Measurements from ENCODE around the gene PIGZ.

The PIGZ gene

DNA sequence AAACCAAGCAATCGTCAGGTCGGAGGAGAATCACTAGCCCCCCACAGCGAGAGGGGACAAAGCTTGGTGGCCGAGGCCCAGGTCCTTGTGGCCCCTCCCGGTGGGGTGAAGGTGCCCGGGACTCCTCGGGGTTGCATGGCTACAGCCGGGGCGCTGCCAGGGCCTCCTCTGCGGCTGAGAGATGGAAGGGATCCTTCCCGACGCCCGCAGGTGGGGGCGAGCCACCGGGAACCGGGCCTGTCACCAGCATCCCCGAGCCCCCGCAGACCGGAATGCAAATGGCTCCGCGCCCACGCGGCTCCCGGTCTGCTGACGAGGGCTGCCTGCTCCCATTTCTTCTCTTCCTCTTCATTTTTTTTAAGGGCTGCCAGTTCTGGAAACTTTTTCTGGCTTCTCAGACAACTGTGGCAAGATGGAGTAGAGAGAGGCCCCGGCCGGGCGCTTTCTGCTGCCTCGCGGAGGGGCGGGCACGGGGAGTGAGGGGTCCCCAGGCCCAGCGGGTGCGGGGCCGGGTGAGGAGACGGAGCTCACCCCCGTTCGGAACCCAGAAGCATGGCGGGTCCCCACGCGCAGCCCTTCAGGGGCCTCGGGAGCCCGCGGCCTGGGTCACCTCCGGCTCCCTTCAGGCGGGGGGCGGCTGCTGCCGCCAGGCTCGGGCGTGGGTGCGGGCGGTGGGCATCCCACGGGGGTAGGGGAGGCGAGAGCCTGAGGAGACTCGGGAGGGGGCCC, 33.5 kb upstream of the PIGZ start:
- no peak for DNase-seq

DNA sequence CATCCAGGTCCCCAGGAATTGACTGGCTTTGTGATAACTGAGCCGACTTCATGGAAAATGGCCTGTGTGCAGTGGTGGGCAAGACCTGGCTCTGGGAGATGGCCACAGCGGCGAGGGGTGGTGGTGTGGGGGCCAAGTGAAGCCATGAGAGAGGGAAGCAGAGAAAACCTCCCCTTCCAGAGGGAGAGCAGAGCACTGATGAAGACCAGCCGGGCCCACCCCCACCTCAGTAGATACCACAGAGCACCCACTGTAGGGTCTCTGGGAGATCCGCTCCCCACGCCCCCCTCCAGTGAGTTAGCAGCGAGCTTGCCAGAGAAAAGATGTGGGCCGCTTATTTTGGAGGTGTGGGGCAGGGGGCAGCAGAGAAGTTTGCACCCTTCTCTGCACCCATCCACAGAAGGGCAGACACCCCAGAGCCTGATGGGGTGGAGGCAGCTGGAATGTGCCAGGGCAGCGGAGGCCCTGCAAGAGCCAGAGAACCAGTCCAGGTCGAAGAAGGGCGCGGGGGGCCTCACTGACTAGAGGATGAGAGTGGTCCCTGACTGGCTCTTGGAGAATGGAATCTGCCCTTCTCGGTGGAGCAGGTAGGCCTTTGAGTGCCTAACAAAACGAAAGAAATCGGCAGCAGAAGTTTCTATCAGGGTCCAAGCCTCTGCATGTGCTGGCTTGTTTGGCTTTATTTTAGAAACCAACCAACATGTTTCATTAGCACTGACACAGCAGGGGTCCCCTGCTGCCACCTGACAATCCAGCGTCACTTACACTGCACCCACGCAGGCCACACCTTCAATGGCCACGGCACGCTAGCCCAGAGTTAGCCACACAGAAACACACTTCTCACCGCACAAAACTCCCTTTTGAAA, 32.7 kb upstream of the PIGZ start:
- no peak for DNase-seq

DNA sequence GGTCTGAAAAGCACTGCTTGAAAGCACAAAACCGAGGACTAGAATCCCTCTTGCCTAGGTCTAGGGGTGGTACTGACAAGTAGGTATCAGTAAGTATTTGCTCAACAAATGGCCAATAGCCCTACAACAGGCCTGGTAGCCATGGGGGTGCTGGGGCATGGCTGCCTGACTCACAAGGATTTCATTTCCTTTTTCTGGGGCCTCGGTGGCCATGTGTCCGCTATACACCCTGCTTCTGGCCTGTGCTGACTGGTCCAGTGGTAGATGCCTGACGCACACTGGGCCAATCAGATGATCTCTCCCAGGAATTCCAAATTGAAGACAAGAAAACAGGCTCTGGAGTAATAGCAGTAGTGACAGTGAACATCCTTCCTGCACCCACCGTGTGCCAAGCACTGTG, 31.6 kb upstream of the PIGZ start:
- DNase-seq: no peak

DNA sequence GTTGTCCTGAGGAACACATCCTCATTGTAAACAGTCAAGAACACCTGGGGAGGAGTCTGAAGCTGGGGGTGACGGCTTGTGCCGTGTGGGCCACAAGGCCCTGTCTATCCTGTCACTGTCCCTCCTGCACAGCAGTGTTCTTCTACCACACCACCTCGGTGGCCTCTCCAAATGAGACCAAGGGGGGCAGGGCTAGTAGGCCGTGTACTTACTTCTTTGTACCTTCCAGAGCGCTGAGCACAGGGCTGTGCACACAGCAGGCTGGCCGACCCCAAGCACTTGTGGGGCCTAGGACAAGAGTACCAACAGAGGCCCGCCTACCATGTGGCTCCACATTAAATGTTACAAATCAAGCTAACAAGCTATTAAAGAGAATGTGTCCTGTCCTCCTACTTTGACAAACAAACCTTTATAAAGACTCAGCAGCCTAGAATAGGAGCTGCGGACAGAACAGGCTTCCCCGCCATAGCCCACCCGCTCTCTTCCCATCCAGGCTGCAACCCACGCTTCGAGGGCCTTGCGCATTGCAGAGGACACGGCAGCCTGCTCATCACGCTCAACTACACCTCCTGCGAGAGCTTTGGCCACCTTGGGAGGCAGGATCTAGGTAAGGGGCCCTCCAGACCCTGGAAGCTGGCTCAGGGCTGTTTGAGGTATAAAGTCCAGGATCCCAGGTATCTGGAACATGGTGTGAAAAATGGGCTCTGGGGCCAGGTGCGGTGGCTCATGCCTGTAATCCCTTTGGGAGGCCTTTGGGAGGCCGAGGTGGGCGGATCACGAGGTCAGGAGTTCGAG, 30.5 kb upstream of the PIGZ start:
- DNase-seq: no peak

DNA sequence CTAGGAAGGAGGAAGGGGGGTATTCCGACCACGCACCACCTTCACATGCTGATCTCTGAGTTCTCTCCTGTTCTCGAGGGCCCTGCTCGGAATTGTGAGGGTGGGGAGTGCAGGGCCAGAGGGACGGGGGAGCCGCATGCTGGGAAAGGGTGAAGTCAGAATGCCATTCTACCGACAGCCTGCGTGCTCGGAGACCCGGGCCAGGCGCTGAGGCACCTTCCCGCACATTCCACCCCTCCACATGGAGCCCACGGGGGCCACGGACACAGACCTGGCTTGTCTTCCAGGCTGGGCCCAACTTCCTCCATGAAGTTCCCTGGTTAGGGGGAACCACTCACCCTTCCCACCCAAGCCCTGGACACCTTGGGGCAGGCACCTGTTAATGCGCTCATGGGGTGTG, 28.7 kb upstream of the PIGZ start:
- DNase-seq: no peak

DNA sequence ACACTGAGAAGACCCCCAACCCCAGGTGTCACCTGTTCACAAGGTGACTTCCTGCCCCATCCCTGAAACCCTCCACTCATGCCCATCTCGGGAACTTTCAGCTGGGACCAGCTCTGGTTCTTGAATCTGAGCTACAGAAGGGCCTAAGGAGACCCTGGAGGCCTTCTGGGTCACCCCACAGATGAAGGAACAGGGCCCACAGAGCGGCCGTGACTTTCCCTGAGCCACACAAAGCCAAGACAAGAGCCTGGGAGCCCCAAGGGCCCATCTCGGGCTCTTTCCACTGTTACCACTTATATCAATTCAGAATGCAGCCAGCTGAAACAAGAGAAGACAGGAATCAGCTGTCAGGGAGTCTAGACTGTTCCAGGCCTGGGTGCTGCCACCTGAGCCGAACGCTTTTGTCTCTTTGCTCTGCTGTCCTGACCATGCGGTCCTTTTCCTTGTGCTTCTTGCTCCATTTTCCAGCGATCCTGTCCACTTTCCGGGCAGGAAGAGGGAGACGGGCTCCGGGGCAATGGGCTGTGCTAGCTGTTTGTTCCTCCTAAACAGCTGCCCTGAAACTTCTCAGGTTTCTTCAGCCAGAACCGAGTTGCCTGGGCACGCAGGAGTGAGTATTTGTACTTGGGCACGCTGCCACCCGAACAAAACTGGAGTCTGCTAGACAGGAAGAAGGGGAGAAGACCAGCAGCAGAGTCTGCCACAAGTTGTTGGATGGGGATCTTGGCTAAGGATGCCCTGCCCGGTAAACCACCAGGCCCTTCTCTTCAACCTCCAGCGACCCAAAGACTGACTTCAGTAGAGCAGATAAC, 28.0 kb upstream of the PIGZ start:
- no peak for DNase-seq

DNA sequence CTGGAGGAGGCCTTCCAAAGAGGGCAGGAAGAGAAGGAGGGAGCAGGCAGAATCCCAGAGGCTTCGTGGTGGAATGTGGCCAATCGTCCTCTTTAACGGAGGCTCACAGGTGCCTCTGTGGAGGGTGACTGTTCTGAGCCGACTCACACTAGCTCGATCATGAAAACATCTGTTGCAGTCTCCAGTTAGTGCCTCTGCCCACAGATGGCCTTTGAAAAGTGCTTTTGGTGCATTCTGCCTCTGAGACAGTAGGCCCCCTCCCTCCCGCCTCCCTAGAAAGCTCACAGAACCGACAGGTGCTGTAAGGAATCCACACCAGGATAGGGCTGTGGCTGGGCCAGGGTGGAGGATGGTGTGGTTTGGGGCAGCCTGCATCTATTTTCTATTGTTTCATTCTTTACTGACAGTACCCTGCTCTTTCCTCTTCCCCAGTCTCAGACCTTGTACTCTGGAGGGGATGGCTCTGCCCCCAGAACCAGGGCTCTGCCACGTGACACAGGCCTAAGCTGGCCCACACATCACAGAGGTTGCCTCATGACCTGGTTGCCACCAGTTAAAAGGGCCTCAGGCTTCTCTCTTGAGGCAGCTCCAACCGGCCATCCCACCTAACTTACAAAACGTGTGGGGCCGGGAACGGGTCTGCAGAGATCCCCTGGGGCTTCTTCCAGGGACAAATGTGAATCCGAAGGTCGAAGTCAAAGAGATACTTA, 27.2 kb upstream of the PIGZ start:
- no peak for DNase-seq

DNA sequence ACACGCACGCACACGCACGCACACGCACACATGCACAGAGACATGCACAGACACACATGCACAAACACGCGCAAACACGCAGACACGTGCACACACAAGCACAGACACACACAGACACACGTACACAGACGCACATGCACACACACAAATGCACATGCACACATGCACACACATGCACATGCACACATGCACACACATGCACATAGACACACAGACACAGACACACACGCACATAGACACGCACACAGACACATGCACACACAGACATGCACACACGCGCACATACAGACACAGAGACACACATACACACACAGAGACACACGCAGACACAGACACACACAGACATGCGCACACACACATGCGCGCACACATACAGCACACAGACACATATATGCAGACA, 26.4 kb upstream of the PIGZ start:
- DNase-seq: no peak

DNA sequence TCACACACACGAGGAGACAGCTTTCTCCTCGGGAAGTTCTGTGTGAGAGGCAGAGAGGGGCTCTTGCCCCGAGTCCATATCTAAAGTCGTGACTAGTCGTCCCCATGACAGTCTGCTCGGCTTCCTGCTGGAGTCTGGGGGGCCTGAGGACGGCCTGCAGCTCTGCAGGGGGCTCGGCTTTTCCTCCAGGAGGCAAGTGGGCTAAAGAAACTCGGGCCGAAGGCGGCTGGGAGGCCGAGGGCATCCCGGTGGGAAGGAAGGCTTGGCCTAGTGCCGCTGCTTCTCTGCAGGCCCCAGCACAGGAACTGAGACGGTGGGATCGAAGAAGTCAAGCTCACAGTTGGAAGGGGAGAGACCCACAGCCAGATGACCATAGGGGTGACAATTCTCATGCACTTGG, 25.4 kb upstream of the PIGZ start:
- no peak for DNase-seq

DNA sequence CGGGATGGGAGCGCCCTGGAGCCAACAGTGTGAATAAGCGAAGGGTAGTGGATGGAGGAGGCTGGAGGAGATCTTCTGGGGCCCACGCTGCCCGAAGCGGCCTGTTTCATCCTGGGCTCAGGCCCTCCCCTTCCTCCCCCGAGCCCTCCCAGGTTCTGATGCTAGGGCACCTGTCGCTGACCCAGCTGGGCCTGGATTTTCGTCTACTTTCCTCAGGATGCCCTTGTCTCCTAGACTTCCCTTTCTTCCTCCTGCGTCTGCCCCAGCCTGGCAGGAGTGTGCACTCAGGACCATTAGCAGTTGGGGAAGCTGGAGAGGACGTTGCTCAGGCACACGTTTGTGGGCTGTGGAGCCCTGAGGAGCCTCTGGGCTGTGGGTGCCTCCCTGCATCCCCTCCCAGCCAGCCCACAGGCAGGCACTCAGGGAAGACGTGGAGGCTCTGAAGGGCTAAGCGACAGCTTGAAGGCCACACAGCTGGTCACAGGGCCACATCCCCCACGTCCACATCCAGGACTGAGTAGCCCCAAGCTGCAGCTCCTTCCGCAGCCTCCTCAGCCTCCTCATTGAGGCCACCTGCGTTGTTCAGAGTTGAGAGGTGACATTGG, 23.9 kb upstream of the PIGZ start:
- no peak for DNase-seq

DNA sequence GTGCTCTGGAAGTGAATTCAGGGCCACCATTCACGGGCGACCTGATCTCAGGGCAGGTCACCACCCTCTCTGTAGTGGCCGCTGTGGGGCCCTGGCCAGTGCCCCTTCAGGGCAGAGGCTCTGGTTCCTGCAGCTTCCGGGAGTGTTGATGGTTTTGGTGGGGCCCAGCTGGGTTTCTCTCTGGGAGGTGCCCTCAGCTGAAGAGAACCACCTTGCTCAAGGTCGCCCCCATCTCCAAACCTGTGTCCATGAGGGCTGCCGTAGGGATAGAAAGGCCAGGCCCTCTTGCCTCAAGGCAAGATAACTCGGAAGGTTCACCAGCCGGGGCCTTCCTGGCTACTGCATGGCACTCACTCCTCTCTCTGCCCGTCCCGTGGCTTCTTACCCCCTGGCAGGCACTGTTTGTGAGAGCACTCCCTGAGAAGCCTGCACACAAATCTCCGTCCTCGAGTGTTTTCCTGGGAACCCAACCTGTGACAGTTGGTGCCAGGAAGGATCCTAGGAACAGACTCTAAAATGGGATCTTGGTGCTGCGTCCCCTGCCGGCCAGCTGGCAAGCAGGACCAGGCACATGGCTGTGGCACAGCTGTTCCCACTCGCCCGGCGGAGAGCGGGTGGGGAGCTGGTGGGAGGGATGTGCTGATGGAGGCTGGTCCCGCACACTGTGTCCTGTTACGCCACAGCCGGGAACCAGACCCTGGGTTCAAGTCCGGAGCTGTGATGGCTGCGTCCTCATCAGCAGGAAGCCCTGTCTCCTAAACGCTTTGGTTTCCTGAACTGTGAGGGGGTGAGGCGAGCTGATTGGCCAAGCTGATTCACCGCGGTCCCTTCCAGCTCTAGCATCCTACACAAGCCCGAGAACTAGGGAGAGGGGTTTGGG, 23.2 kb upstream of the PIGZ start:
- no peak for DNase-seq

DNA sequence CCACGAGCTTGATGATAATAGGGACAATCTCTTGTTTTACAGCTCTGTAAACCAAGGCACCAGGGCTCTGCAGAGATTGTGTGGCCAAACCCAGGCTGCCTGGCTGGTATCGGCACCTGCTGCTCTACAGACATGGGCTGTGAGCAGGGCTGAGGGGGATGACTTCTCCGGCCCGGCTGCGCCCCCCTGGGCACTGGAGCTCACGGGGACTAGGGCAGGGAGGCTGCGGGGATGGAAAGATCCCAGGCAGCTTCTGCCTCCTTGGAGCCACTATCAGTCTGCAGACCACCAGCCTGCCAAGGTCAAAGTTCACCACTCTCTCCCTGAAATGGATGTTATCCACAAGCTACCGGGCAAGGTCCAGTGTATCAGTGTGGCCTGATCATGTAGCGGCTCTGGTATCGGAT, 22.0 kb upstream of the PIGZ start:
- DNase-seq: no peak

DNA sequence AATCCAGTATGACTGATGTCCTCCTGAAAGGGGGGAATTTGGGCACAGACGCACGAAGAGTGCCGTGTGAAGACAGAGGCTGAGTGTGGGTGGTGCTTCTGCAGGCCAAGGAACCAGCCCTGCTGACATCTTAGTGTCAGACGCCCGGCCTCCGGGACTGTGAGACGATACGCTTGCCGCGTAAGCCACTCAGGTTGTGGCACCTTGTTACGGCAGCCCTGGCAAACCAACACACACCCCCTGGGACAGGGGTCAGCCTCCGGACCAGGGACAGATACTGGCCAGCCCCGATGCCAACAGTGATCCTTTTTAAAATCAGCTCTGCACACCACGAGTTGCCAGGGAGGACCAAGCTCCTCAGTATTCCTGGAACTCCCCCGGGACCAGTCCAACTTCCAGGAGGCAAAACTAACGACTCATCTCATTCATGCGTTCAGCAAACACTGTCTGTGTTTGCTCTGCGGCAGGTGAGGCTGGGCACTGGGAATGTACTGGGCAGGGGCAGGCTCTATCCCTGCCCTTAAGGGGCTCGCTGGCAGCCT, 21.2 kb upstream of the PIGZ start:
- no peak for DNase-seq

DNA sequence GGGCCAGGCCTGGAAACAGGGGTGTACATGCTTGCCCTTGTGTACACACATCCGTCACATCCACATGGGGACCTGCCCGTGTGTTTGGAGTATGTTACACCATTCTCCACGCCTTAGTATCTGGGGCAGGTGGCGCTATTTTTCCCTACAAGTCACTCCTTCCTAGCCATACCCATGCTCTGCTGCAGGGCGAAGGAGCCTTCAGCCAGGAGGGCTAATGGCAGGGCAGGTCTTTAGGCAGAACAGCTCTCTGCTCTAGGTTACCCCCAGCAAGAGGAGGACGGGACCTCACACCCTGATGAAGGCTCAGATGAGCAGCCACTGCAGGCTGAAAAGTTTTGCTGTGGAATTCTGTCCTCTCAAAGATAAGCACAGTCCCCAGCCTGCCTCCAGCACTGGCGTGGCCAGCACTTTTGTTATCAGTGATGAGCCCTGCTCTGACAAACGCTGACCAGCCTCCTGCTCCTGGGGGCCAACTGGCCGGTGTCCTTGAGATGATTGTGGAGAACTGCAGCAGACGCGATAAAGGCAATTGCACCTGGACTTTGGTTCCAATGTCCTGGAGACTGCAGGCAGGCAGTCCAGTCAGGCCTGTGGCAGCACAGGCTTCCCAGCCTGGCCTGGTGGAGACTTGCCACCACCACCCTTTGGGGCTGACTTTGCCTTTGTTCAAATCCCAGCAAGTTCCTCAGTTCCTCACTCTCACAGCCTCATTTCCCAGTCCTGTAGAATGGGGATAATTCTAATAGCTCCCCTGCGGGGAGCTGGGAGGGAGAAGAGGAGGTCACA, 19.8 kb upstream of the PIGZ start:
- DNase-seq: no peak

DNA sequence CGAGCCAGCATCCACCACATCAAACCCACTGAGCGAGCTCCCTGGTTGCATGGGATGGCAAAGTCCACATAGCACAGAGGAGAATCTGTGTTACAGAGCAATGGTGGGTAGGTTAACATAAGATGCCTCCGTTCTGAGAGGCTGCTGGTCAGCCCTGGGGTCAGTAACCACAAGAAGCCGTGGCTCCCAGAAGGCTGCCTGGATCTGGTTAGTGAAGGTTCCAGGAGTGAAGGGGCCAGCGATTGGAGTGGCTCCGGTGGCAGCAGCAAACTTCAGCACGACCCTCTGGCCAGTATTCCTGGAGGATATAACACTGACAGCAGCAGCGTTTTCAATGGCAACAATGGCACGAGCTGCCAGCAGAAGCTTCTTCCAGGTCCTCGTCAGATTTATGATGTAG, 18.4 kb upstream of the PIGZ start:
- no peak for DNase-seq

DNA sequence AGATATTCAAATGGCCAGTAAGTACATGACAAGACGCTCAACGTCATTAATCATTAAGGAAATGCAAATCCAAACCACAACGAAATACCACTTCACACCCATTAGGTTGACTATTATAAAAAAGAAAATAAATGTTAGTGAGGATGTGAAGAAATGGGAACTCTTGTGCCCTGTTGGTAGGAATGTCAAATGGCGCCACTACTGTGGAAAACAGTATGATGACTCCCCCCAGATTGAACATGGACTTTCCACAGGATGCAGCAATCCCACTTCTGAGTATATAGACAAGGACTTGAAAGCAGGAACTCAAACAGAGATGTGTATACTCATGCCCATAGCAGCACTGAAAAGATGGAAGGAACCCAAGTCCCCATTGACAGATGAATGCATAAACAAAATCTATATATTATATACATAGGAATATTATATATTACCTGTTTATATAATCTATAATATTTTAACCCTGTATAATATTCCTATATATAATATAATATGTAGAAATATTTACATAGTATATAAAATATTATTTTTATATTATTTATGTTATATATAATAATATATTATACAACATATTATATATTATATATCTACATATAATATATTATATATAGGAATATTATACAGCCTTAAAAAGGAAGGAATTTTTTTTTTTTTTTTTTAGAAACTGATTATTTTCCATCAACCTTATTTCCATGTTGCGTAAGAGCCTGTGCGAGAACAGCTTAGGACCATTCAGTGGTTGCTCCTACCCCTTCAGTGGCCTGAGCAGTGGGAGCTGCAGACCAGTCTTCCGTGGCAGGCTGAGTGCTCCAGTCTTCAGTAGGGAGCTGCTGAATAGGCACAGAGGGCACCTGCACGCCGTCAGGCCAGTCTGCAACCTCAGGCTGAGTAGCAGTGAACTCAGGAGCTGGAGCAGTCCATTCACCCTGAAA, 17.6 kb upstream of the PIGZ start:
- DNase-seq: no peak

DNA sequence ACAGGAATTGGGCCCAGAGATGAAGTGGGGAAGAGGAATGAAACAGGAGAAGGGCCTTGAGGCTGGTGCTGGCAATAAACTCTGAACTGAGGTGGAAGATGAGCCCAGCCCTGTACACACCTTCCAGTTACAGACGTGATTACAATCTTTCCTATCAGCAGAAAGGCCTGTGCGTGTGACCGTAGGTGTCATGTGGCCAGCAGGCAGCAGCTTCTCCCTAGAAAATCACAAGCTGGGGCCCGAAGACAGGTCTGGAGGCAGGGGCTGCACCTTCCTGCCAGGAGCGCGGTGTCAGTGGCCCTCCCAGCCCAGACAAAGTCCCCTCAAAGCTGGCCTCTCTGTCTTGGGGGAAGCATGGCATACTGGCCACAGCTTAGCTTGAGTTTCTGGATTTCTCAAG, 16.7 kb upstream of the PIGZ start:
- DNase-seq: no peak

DNA sequence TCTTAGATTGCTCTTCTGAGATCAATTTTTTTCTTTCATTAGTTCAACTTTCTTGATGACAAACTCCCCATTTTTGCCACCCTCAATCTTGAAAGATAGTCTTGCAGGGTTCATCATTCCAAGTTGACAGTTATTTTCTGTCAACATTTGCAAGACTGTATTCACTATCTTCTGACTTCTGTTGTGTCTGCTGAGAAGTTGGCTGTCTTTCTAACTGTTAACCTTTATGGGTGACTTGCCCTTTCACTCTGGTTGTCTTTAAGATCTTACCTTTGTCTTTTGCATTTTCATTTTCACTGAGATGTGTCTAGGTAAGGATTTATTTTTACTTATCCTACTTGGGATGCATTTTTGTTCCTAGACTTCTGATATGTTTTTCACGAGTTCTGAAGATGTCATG, 14.6 kb upstream of the PIGZ start:
- DNase-seq: no peak
